B cell (primary cell): Measurements from ENCODE around the gene ARHGEF6. TPM values are rescaled to one million over a fixed set of nuclear protein-coding genes. Genes with fewer than 3 reads are reported as not detected.

Experiments used
- ATAC-seq: fragments of 200-7000 bp; cut with Tn5 transposase; one replicate; pipeline ENCODE4 v1.10.0; 2021; ENCODE audit warnings: low read depth, mild to moderate bottlenecking, moderate number of reproducible peaks, moderate library complexity
- CTCF ChIA-PET: fragments of 350-600 bp; sonication (Branson Sonifier 250); formaldehyde crosslinking; loops from one replicate; lab custom pipeline; 2021; ENCODE audit warnings: antibody characterized with exemption, inconsistent platforms; lab: Charles Lee
- POLR2A ChIA-PET: fragments of 350-600 bp; sonication (Branson Sonifier 250); formaldehyde crosslinking; loops from one replicate; lab custom pipeline; 2021; ENCODE audit warnings: antibody characterized with exemption; lab: Charles Lee
- DNase-seq: peaks from one replicate; pipeline ENCODE4 v3.0.0; 2013
- H2AFZ ChIP-seq: 2 replicates; pipeline ENCODE4 v1.6.1; 2012; ENCODE audit warnings: mild to moderate bottlenecking, low read depth, low read length; ENCODE audit not compliant: insufficient read depth, poor library complexity, severe bottlenecking
- H3K27ac ChIP-seq, 2 donors: 1 replicate in 1 of 2; 2 replicates in 1 of 2; pipeline ENCODE4 v1.5.1; 2012 to 2013; ENCODE audit warnings: low read length in 2 of 2, mild to moderate bottlenecking in 2 of 2, moderate library complexity in 1 of 2
- H3K27me3 ChIP-seq, 4 experiments: fragments of 200-600 bp in 1 of 4; sonication (generic) in 1 of 4; replicated peaks in 1 of 4; 1 replicate in 2 of 4; 2 replicates in 2 of 4; pipeline versions ENCODE4 v1.6.1 to v1.7.0; 2013 to 2016; ENCODE audit warnings: low read length in 3 of 4, mild to moderate bottlenecking in 2 of 4, mixed read lengths in 1 of 4, moderate library complexity in 1 of 4; ENCODE audit not compliant: insufficient read depth in 4 of 4, control insufficient read depth in 3 of 4; ENCODE audit errors: control extremely low read depth in 1 of 4
- H3K36me3 ChIP-seq, 2 experiments: replicated peaks in 1 of 2; 1 replicate in 1 of 2; 2 replicates in 1 of 2; pipeline versions ENCODE4 v1.6.1 to v1.7.1; 2013; ENCODE audit warnings: low read length in 1 of 2; ENCODE audit not compliant: insufficient read depth in 2 of 2, control insufficient read depth in 1 of 2; ENCODE audit errors: control extremely low read depth in 1 of 2, extremely low read depth in 1 of 2
- H3K4me1 ChIP-seq, 2 donors: fragments of 200-600 bp in 1 of 2; sonication (generic) in 1 of 2; 1 replicate in 1 of 2; 2 replicates in 1 of 2; pipeline versions ENCODE4 v1.5.1 to v1.6.1; 2013 to 2017; ENCODE audit warnings: low read length in 2 of 2; ENCODE audit not compliant: control insufficient read depth in 2 of 2, insufficient read depth in 2 of 2
- H3K4me2 ChIP-seq: replicated peaks from 2 replicates; pipeline ENCODE3; 2012; ENCODE audit warnings: mild to moderate bottlenecking, low read depth, low read length; ENCODE audit not compliant: poor library complexity, severe bottlenecking
- H3K4me3 ChIP-seq, 5 experiments: fragments of 200-600 bp in 1 of 5; sonication (generic) in 1 of 5; 1 replicate in 3 of 5; 2 replicates in 2 of 5; pipeline versions ENCODE4 v1.5.1 to v1.7.0; 2011 to 2016; ENCODE audit warnings: low read length in 4 of 5, mild to moderate bottlenecking in 4 of 5, low read depth in 2 of 5, control low read depth in 1 of 5, moderate library complexity in 1 of 5; ENCODE audit not compliant: insufficient read depth in 1 of 5; ENCODE audit errors: control extremely low read depth in 1 of 5, extremely low read depth in 1 of 5
- H3K79me2 ChIP-seq: fragments of 200-600 bp; sonication (generic); one replicate; pipeline ENCODE4 v1.6.0; 2016; ENCODE audit warnings: low read length; ENCODE audit not compliant: control insufficient read depth, insufficient read depth
- H3K9ac ChIP-seq: fragments of 200-600 bp; sonication (generic); 2 replicates; pipeline ENCODE4 v1.6.1; 2017; ENCODE audit warnings: mild to moderate bottlenecking, low read length, moderate library complexity
- H3K9me3 ChIP-seq, 3 donors: one replicate each; pipeline versions ENCODE4 v1.6.1 to v1.7.1; 2013; ENCODE audit warnings: low read length in 2 of 3; ENCODE audit not compliant: control insufficient read depth in 2 of 3, insufficient read depth in 1 of 3; ENCODE audit errors: control extremely low read depth in 1 of 3
- H4K20me1 ChIP-seq: 2 replicates; pipeline ENCODE4 v1.6.0; 2012; ENCODE audit warnings: mild to moderate bottlenecking, low read length; ENCODE audit not compliant: insufficient read depth, control insufficient read depth, poor library complexity, severe bottlenecking
- H3K27ac Mint-ChIP-seq: one replicate; pipeline ENCODE4 v1.8.0; 2021; ENCODE audit warnings: mixed read lengths
- H3K27me3 Mint-ChIP-seq: one replicate; pipeline ENCODE4 v1.8.0; 2021; ENCODE audit warnings: mixed read lengths
- H3K4me1 Mint-ChIP-seq: one replicate; pipeline ENCODE4 v1.8.0; 2021; ENCODE audit warnings: mixed read lengths
- H3K4me3 Mint-ChIP-seq: one replicate; pipeline ENCODE4 v1.8.0; 2021; ENCODE audit warnings: mixed read lengths
- H3K9me3 Mint-ChIP-seq: one replicate; pipeline ENCODE4 v1.8.0; 2022; ENCODE audit warnings: mixed read lengths; ENCODE audit not compliant: insufficient read depth
- CTCF ChIP-seq: fragments of 200-600 bp; IDR thresholded peaks from one replicate; pipeline ENCODE4 v1.8.0; 2022; ENCODE audit warnings: antibody characterized with exemption, mild to moderate bottlenecking
- EZH2 ChIP-seq: IDR thresholded peaks from 2 replicates; pipeline ENCODE4 v1.6.1; 2012; ENCODE audit warnings: borderline replicate concordance, low read depth, mild to moderate bottlenecking, moderate library complexity, low read length; ENCODE audit not compliant: insufficient read depth, poor library complexity, severe bottlenecking
- WGBS: methylation state at CpG from one replicate; pipeline ENCODE4 v1.1.5; 2013; ENCODE audit warnings: missing lambda C conversion rate; ENCODE audit not compliant: insufficient coverage; 5-methylcytosine and 5-hydroxymethylcytosine counted together
- intact Hi-C: fragments of 100-400 bp; cut with micrococcal nuclease; formaldehyde crosslinking; loops from one replicate; pipeline ENCODE4 v1.10.0; 2022
- polyA plus RNA-seq: library from polyadenylated mRNA; depleted of rRNA; stranded (reverse); fragments of >200 nt; gene quantifications from 2 replicates; pipeline ENCODE4 v1.2.3, GENCODE V29; 2012
- total RNA-seq, 2 donors: library from RNA; stranded (reverse); fragments of 120-200 nt in 1 of 2; gene quantifications; 1 replicate in 1 of 2; 2 replicates in 1 of 2; pipeline versions ENCODE4 v1.2.3 to v1.2.4, GENCODE V29; 2013 to 2022

The ARHGEF6 gene
- total and polyA plus RNA-seq, 2 donors (not counting 1 experiment from before 2014, with no cell fraction given) = 29.6 to 43.4 TPM

DNA sequence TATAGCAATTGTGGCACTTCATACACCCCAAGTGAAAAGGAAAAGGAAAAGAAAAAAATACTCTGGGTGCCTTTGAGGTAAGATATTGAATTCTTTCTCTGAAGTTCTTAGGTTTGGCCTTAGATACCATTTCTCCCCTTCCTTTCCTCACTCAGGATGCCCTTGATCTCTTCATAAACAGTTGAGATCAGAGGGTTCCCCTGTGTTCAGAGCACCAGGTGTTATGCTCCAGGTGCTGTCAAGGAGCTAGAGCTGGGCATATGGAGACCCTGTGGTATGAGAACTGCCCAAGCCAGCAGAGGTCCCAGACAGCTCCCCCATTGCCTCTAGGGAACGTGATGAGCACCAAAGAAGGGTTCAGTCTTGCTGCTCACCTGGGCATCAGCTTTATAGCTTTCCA is 149.9 kb downstream of the ARHGEF6 start:
- intact Hi-C loops = no loop called here
- no CpG with 5 or more reads among the region's 1 CpG for WGBS
- no peak overlapping the region for H3K4me2 ChIP-seq
- H3K9ac ChIP-seq = no peak overlapping the region
- peaks cover 10% of the 10 kb centered on the region for H3K4me1 Mint-ChIP-seq
- no peaks in the 10 kb centered on the region for H3K36me3 ChIP-seq
- ChIA-PET CTCF (no interaction called here), POLR2A (no interaction called here)
- no peak overlapping the region for H3K27ac Mint-ChIP-seq
- DNase-seq (no peak), ATAC-seq (no peak)
- no peaks in the 10 kb centered on the region for H3K27me3 ChIP-seq
- H2AFZ ChIP-seq = no peak overlapping the region
- no peaks in the 10 kb centered on the region for H3K9me3 ChIP-seq
- H3K9me3 Mint-ChIP-seq = no peaks in the 10 kb centered on the region
- peaks cover 0 to 8% of the 10 kb centered on the region in 2 donors for H3K4me1 ChIP-seq
- no peaks in the 10 kb centered on the region for H3K27me3 Mint-ChIP-seq
- no peak overlapping the region for H3K4me3 Mint-ChIP-seq
- H3K79me2 ChIP-seq = no peaks in the 10 kb centered on the region
- TF ChIP-seq EZH2 (no peak), CTCF (no peak)
- no peak overlapping the region for H3K4me3 ChIP-seq
- no peaks in the 10 kb centered on the region for H4K20me1 ChIP-seq
- H3K27ac ChIP-seq = no peak overlapping the region

GRCh38 chrX:136629084-136629750 is 151.5 kb downstream of the ARHGEF6 start:
- POLR2A ChIA-PET = no interaction called here
- 67% methylated on average over 1 of the region's 6 CpGs for WGBS
- H3K4me1 Mint-ChIP-seq = no peaks in the 10 kb centered on the region
- no peaks in the 10 kb centered on the region for H3K27me3 Mint-ChIP-seq
- H3K9me3 Mint-ChIP-seq = no peaks in the 10 kb centered on the region
- H3K4me2 ChIP-seq = no peak overlapping the region
- no peaks in the 10 kb centered on the region for H4K20me1 ChIP-seq
- H3K4me1 ChIP-seq = no peaks in the 10 kb centered on the region
- no peak overlapping the region for H2AFZ ChIP-seq
- no peaks in the 10 kb centered on the region for H3K36me3 ChIP-seq
- no peak overlapping the region for H3K4me3 Mint-ChIP-seq
- no peak for TF ChIP-seq EZH2
- no peak for TF ChIP-seq CTCF
- no peak overlapping the region for H3K27ac Mint-ChIP-seq
- intact Hi-C loops = no loop called here
- no peak overlapping the region for H3K27ac ChIP-seq
- CTCF ChIA-PET = interaction anchor here (0.9 kb wide), 1 partner anchor 19 kb away, joined by 3 read pairs; no protein-coding TSS in a partner anchor
- no peak overlapping the region for H3K9ac ChIP-seq
- H3K4me3 ChIP-seq = no peak overlapping the region
- no peaks in the 10 kb centered on the region for H3K27me3 ChIP-seq
- no peak for ATAC-seq
- no peak for DNase-seq
- H3K79me2 ChIP-seq = no peaks in the 10 kb centered on the region
- no peaks in the 10 kb centered on the region for H3K9me3 ChIP-seq
